ENCODE measurements around the gene ZNF821. TPM values are rescaled to one million over a fixed set of nuclear protein-coding genes. Genes with fewer than 3 reads are reported as not detected.

Gene ZNF821
- total RNA-seq, 2 donors from 2014 or later: 12.1 to 12.8 TPM

DNA sequence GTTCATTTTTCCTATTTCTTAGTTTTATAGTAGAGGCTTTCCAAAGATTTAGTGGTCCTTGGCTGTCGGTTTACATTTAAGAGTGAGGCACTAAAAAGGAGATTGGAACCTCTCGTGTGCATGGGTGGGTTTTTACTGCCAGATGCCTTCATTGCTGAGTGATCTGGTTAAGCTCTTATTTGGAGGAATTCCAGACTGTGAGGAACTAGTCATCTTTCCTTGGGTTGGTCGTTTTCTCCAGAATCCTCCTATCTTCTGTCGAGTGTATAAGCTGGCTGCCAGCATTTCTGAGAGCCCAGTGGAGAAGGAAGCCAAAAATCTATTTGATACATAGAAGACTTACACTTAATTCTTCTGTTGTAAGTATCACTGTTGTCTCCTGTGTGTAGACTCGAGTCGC is 33.9 kb upstream of the ZNF821 start:
- H3K4me1 ChIP-seq (ENCODE audit: control insufficient read depth, insufficient read depth, low read length): no peaks in the 10 kb centered on the region
- peaks cover 86% of the 10 kb centered on the region for H3K36me3 Mint-ChIP-seq (ENCODE audit: low read depth)
- H3K36me3 ChIP-seq (ENCODE audit: control insufficient read depth, insufficient read depth, low read length): peaks cover 95% of the 10 kb centered on the region
- no peak overlapping the region for H3K27ac Mint-ChIP-seq
- H3K9me3 Mint-ChIP-seq: no peaks in the 10 kb centered on the region
- no peak overlapping the region for H3K27ac ChIP-seq (ENCODE audit: low read depth, low read length)
- no peak overlapping the region for H3K4me3 Mint-ChIP-seq
- 91 to 100% methylated on average over 2 to 4 of the region's 6 CpGs for WGBS, 2 experiments (ENCODE audit: insufficient coverage in 1 of 2, insufficient read length in 1 of 2)
- no peak overlapping the region for H3K9ac ChIP-seq (ENCODE audit: extremely low read depth, low read length, poor library complexity, severe bottlenecking)
- H3K27me3 Mint-ChIP-seq (ENCODE audit: insufficient read depth): no peaks in the 10 kb centered on the region
- H3K27me3 ChIP-seq (ENCODE audit: control insufficient read depth, insufficient read depth, low read length, poor library complexity, severe bottlenecking): no peaks in the 10 kb centered on the region
- peaks cover 25% of the 10 kb centered on the region for H3K9me3 ChIP-seq (ENCODE audit: control insufficient read depth, low read length)
- no peak for DNase-seq
- peaks cover 3% of the 10 kb centered on the region for H3K4me1 Mint-ChIP-seq
- TF ChIP-seq, protein P1, sequence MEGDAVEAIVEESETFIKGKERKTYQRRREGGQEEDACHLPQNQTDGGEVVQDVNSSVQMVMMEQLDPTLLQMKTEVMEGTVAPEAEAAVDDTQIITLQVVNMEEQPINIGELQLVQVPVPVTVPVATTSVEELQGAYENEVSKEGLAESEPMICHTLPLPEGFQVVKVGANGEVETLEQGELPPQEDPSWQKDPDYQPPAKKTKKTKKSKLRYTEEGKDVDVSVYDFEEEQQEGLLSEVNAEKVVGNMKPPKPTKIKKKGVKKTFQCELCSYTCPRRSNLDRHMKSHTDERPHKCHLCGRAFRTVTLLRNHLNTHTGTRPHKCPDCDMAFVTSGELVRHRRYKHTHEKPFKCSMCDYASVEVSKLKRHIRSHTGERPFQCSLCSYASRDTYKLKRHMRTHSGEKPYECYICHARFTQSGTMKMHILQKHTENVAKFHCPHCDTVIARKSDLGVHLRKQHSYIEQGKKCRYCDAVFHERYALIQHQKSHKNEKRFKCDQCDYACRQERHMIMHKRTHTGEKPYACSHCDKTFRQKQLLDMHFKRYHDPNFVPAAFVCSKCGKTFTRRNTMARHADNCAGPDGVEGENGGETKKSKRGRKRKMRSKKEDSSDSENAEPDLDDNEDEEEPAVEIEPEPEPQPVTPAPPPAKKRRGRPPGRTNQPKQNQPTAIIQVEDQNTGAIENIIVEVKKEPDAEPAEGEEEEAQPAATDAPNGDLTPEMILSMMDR (conservative IDR thresholded peaks at IDR 0.05): no peak
- H3K4me3 ChIP-seq (ENCODE audit: low read length): no peak overlapping the region

DNA sequence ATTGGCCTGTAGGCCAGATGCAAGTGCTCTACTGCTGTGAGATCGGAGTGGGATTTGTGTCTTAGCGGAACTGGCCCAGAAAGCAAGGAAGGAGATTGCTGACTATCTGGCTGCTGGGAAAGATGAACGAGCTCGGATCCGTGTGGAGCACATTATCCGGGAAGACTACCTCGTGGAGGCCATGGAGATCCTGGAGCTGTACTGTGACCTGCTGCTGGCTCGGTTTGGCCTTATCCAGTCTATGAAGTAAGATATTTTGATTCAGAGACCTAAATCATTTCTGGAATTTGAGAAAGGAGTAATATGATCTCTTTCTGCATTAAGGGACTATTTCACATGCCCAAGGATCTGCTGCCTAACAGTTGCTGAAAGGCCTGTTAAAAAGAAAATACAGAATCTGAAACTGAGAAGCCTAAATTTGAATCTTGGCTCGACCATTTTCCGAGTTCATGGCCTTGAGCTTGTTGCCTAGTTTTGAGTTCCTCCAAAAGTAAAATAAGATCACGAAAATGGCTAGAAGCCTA is 32.5 kb upstream of the ZNF821 start:
- Histone ChIP-seq H3K27ac (ENCODE audit: low read depth, low read length) (no peak overlapping the region), H3K4me1 (ENCODE audit: control insufficient read depth, insufficient read depth, low read length) (no peaks in the 10 kb centered on the region), H3K4me3 (ENCODE audit: low read length) (no peak overlapping the region), H3K36me3 (ENCODE audit: control insufficient read depth, insufficient read depth, low read length) (peaks cover 95% of the 10 kb centered on the region), H3K27me3 (ENCODE audit: control insufficient read depth, insufficient read depth, low read length, poor library complexity, severe bottlenecking) (no peaks in the 10 kb centered on the region), H3K9me3 (ENCODE audit: control insufficient read depth, low read length) (peaks cover 25% of the 10 kb centered on the region), H3K9ac (ENCODE audit: extremely low read depth, low read length, poor library complexity, severe bottlenecking) (no peak overlapping the region)
- Mint-ChIP-seq H3K4me3 (no peak overlapping the region), H3K36me3 (ENCODE audit: low read depth) (peaks cover 87% of the 10 kb centered on the region), H3K4me1 (peaks cover 3% of the 10 kb centered on the region), H3K27ac (no peak overlapping the region), H3K27me3 (ENCODE audit: insufficient read depth) (no peaks in the 10 kb centered on the region), H3K9me3 (no peaks in the 10 kb centered on the region)
- TF ChIP-seq, protein P1 (conservative IDR thresholded peaks at IDR 0.05): no peak
- no peak for DNase-seq
- 90 to 97% methylated on average over 3 to 11 of the region's 11 CpGs for WGBS, 2 experiments (ENCODE audit: insufficient coverage in 1 of 2, insufficient read length in 1 of 2)

DNA sequence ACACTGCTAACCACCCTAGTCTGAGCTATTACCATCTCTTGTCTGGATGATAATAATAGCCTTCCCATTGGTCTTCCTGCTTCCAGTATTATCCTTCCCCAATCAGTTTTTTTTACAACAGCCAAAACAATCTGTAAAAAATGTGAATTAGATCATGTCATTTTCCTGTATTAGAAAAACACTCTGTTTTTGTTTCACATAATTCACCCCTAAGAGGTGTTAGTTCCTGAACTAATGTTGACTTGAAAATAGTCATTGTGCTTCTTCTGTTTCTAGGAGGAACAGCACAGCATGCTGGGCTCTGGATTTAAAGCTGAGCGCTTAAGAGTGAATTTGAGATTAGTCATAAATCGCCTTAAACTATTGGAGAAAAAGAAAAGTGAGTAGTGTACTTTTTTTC is 31.4 kb upstream of the ZNF821 start:
- peaks cover 3% of the 10 kb centered on the region for H3K4me1 Mint-ChIP-seq
- no peaks in the 10 kb centered on the region for H3K27me3 Mint-ChIP-seq (ENCODE audit: insufficient read depth)
- no peak overlapping the region for H3K4me3 Mint-ChIP-seq
- no peak overlapping the region for H3K27ac Mint-ChIP-seq
- no peaks in the 10 kb centered on the region for H3K9me3 Mint-ChIP-seq
- TF ChIP-seq, protein P1 (conservative IDR thresholded peaks at IDR 0.05): no peak
- Histone ChIP-seq H3K36me3 (ENCODE audit: control insufficient read depth, insufficient read depth, low read length) (peaks cover 87% of the 10 kb centered on the region), H3K27ac (ENCODE audit: low read depth, low read length) (no peak overlapping the region), H3K4me3 (ENCODE audit: low read length) (no peak overlapping the region), H3K9me3 (ENCODE audit: control insufficient read depth, low read length) (peaks cover 25% of the 10 kb centered on the region), H3K27me3 (ENCODE audit: control insufficient read depth, insufficient read depth, low read length, poor library complexity, severe bottlenecking) (no peaks in the 10 kb centered on the region), H3K9ac (ENCODE audit: extremely low read depth, low read length, poor library complexity, severe bottlenecking) (no peak overlapping the region), H3K4me1 (ENCODE audit: control insufficient read depth, insufficient read depth, low read length) (no peaks in the 10 kb centered on the region)
- peaks cover 81% of the 10 kb centered on the region for H3K36me3 Mint-ChIP-seq (ENCODE audit: low read depth)
- no peak for DNase-seq
- 100% methylated on average over 1 to 2 of the region's 2 CpGs for WGBS, 2 experiments (ENCODE audit: insufficient coverage in 1 of 2, insufficient read length in 1 of 2)

Data from endodermal cell (in vitro differentiated cells).